Superior temporal gyrus (tissue), 1 donor: ENCODE results near the gene ULBP2.
"Not testable (repeated sequence)": the region's sequence is repeated elsewhere in the genome, so short reads cannot be mapped to it uniquely, and the experiment has no call there.

Experiments used
- DNase-seq: peaks from one replicate; pipeline ENCODE4 v3.0.0-alpha.2; 2016; ENCODE audit errors: extremely low spot score

Gene ULBP2

GRCh38 chr6:149941583-149942460, at the start of gene ULBP2:
TSS of gene ULBP2 (plus strand) at chr6:149942014. CDS start at chr6:149942073, 59 bp downstream.
- peak; percentile 83 for DNase-seq

- DNase-seq: no peak
These were observed 46.7 kb upstream of the ULBP2 start for GRCh38 chr6:149895048-149895590.

GRCh38 chr6:149895833-149896271, 46.0 kb upstream of the ULBP2 start:
- no peak for DNase-seq

GRCh38 chr6:149896491-149896890, 45.3 kb upstream of the ULBP2 start:
- no peak for DNase-seq

GRCh38 chr6:149897015-149897697, 44.7 kb upstream of the ULBP2 start:
- DNase-seq: peak; percentile 18

- no peak for DNase-seq
These were observed 43.7 kb upstream of the ULBP2 start, which contains the start of gene RAET1E for GRCh38 chr6:149897855-149898744. TSS of gene RAET1E (minus strand) at chr6:149898113. CDS start at chr6:149890901, 7,212 bp downstream.

GRCh38 chr6:149898966-149899365, 42.8 kb upstream of the ULBP2 start:
- no peak for DNase-seq

GRCh38 chr6:149899486-149899885, 42.3 kb upstream of the ULBP2 start:
- no peak for DNase-seq

GRCh38 chr6:149899926-149900619, 41.7 kb upstream of the ULBP2 start:
- no peak for DNase-seq

GRCh38 chr6:149900620-149901443, 41.0 kb upstream of the ULBP2 start:
- no peak for DNase-seq

GRCh38 chr6:149901444-149902140, 40.2 kb upstream of the ULBP2 start:
- DNase-seq: no peak

GRCh38 chr6:149903938-149904611, 37.7 kb upstream of the ULBP2 start:
- no peak for DNase-seq

GRCh38 chr6:149904661-149905370, 37.0 kb upstream of the ULBP2 start:
- no peak for DNase-seq

- DNase-seq: no peak
These were observed 36.4 kb upstream of the ULBP2 start for GRCh38 chr6:149905371-149905910.

- no peak for DNase-seq
These were observed 35.9 kb upstream of the ULBP2 start for GRCh38 chr6:149905911-149906371.

GRCh38 chr6:149906405-149906804, 35.4 kb upstream of the ULBP2 start:
- no peak for DNase-seq

GRCh38 chr6:149907317-149907716, 34.5 kb upstream of the ULBP2 start:
- no peak for DNase-seq

GRCh38 chr6:149908480-149908879, 33.3 kb upstream of the ULBP2 start:
- DNase-seq: not testable (repeated sequence)
